H7 (cell line): Measurements from ENCODE around the gene ADK. TPM values are rescaled to one million over a fixed set of nuclear protein-coding genes. Genes with fewer than 3 reads are reported as not detected.

ENCODE experiments used
- DNase-seq: peaks from one replicate; pipeline ENCODE4 v3.0.0; 2012
- H3K27me3 ChIP-seq: 2 replicates; pipeline ENCODE4 v1.6.0; 2011; ENCODE audit warnings: mild to moderate bottlenecking, low read length; ENCODE audit not compliant: control insufficient read depth, insufficient read depth
- H3K36me3 ChIP-seq: replicated peaks from 2 replicates; pipeline ENCODE4 v1.5.1; 2011; ENCODE audit warnings: low read length; ENCODE audit not compliant: control insufficient read depth, insufficient read depth
- H3K4me3 ChIP-seq: 2 replicates; pipeline ENCODE4 v1.5.1; 2011; ENCODE audit warnings: low read depth, mild to moderate bottlenecking, control low read depth, low read length, moderate library complexity; ENCODE audit not compliant: insufficient read depth
- total RNA-seq: library from RNA; depleted of rRNA; stranded (reverse); fragments of >200 nt; shearing (Covaris generic); gene quantifications from 2 replicates; pipeline ENCODE4 v1.2.3, GENCODE V29; 2014; rRNA removed

Gene ADK
- total RNA-seq = 20.1 and 28.0 TPM in 2 replicates

- peak within 1 kb of the TSS; percentile 99 for H3K4me3 ChIP-seq
- H3K27me3 ChIP-seq = no peaks in the 10 kb centered on the region
- peak; percentile 96 for DNase-seq
- H3K36me3 ChIP-seq = no peaks in the 10 kb centered on the region; the same call in 1 of the 2 replicates
Measured at GRCh38 chr10:74150990-74151878, at the start of gene ADK. Gene ADK (plus strand): TSS chr10:74151221. CDS start chr10:74151279, 58 bp downstream.

DNA sequence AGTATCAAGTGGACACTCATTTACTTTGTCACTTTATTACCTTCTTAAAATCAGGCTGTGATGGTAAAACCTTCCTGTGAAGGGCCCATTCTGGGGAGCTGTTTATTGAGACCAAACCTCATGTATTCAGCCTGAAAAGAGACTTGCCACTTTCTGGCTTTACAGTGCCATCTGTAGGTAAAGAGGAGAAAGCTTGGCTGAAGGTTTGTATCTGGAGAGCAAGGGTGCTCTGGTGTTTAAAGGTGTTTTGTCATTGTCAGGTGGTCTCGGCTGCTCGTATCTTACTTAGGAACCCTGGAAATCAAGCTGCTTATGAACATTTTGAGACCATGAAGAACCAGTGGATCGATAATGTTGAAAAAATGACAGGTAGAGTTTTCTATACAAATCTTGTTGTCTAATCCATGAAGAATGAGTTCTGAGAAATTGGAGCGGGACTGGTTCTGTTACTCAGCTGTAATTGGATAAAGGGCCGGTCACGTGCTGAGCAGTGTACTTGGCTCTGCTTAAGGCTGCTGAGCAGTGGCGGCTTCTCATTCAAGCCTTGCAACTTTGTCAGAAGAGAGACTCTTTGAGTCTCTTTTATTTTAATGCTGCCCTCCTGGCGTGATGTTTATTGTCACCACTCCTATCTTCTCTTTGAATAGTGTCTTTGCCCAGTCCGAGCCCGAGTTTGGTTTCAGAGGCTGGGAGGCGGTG lies 47.3 kb upstream of the ADK start:
- peak; percentile 58 for DNase-seq
- H3K36me3 ChIP-seq = peaks cover 59% of the 10 kb centered on the region
- H3K27me3 ChIP-seq = no peaks in the 10 kb centered on the region
- no peak overlapping the region for H3K4me3 ChIP-seq

GRCh38 chr10:74104480-74104879 lies 46.5 kb upstream of the ADK start:
- Histone ChIP-seq H3K4me3 (no peak overlapping the region), H3K36me3 (peaks cover 59% of the 10 kb centered on the region), H3K27me3 (no peaks in the 10 kb centered on the region)
- DNase-seq = no peak

GRCh38 chr10:74104996-74105395 lies 46.0 kb upstream of the ADK start:
- no peak for DNase-seq
- no peaks in the 10 kb centered on the region for H3K27me3 ChIP-seq
- H3K4me3 ChIP-seq = no peak overlapping the region
- peaks cover 58% of the 10 kb centered on the region for H3K36me3 ChIP-seq

DNA sequence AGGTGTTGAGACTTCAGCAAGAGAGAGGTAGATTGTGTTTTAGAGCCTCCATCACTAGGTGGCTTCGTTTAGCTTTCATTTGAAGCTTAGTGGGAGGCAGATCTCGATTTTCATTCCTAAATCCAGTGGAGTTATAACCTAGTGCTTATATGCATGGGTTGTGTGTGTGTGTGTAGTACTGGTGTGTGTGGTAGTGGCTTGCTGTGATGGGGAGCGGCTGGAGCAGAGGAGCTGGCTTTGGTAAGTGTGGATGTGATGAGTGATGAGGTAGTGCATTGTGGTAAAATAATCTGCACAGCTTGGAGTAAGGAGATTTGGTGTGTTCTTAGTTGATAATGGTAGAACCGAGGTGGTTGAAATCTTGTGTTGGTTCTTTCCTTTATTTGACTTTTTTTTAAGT lies 43.6 kb upstream of the ADK start:
- DNase-seq = no peak
- Histone ChIP-seq H3K36me3 (peaks cover 70% of the 10 kb centered on the region), H3K27me3 (no peaks in the 10 kb centered on the region), H3K4me3 (no peak overlapping the region)

DNA sequence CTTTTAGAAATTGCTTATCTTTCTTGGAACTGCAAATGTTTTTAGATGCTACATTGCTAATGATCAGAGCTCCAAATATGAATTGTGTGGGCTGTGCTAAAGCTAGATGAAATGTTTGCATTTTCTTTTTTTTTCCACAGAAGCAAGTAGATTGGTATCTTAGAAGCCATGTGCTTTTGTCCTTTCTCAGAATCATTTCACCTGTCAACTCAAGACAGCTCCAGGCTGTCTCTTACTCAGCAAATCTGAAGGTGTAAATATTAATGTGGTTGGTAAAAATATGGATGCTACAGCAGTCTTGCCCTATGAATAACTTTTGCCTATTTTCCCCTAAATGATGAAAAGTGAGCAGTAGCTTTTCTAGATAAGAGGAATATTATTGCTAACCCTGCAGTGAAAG lies 41.6 kb upstream of the ADK start:
- H3K27me3 ChIP-seq = no peaks in the 10 kb centered on the region
- H3K4me3 ChIP-seq = no peak overlapping the region
- DNase-seq = no peak
- H3K36me3 ChIP-seq = peaks cover 79% of the 10 kb centered on the region

GRCh38 chr10:74110120-74110519 lies 40.9 kb upstream of the ADK start:
- Histone ChIP-seq H3K36me3 (peaks cover 79% of the 10 kb centered on the region), H3K27me3 (no peaks in the 10 kb centered on the region), H3K4me3 (no peak overlapping the region)
- no peak for DNase-seq

GRCh38 chr10:74111799-74112198 lies 39.2 kb upstream of the ADK start:
- Histone ChIP-seq H3K4me3 (no peak overlapping the region), H3K36me3 (peaks cover 76% of the 10 kb centered on the region), H3K27me3 (no peaks in the 10 kb centered on the region)
- DNase-seq = no peak

- H3K36me3 ChIP-seq = peaks cover 76% of the 10 kb centered on the region
- no peak for DNase-seq
- H3K27me3 ChIP-seq = no peaks in the 10 kb centered on the region
- H3K4me3 ChIP-seq = no peak overlapping the region
Measured at GRCh38 chr10:74113546-74113945, 37.5 kb upstream of the ADK start.

DNA sequence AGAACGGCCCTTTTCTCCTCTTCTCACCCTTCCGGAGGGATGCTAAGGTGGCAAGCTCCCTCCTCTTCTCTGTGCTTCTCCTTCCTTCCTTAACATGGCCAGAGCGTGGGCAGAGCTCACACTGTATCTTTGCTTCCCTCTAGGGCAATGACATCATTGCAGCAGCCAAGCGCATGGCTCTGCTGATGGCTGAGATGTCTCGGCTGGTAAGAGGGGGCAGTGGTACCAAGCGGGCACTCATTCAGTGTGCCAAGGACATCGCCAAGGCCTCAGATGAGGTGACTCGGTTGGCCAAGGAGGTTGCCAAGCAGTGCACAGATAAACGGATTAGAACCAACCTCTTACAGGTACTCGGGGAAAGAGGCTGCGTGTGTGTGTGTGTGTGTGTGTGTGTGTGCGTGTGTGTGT lies 37.0 kb upstream of the ADK start:
- H3K4me3 ChIP-seq = no peak overlapping the region
- H3K36me3 ChIP-seq = peaks cover 78% of the 10 kb centered on the region
- DNase-seq = no peak
- H3K27me3 ChIP-seq = no peaks in the 10 kb centered on the region

DNA sequence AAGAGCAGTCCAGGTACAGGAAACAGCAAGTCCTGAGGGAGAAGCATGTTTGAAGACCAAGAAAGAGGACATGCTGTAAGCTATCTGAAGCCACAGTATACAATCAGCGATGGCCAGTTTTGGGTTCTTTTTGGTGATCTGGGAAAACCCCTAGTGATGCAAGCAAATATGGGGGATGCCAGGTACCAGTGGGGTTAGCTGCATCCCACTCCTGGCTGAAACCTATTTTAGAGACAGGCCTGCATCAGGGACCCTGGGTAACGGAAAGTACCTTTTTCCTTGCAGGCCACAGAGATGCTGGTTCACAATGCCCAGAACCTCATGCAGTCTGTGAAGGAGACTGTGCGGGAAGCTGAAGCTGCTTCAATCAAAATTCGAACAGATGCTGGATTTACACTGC lies 33.3 kb upstream of the ADK start:
- Histone ChIP-seq H3K36me3 (peaks cover 51% of the 10 kb centered on the region), H3K27me3 (no peaks in the 10 kb centered on the region), H3K4me3 (no peak overlapping the region)
- DNase-seq = no peak

DNA sequence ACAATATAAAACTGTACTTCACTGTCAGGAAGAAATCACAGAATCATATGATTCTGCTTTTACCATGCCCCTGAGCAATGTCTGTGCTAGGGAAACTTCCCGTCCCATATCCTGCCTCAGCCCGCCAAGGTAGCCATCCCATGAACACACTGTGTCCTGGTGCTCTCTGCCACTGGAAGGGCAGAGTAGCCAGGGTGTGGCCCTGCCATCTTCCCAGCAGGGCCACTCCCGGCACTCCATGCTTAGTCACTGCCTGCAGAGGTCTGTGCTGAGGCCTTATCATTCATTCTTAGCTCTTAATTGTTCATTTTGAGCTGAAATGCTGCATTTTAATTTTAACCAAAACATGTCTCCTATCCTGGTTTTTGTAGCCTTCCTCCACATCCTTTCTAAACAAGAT lies 32.2 kb upstream of the ADK start:
- H3K36me3 ChIP-seq = peaks cover 42% of the 10 kb centered on the region
- DNase-seq = no peak

GRCh38 chr10:74120911-74121310 lies 30.1 kb upstream of the ADK start:
- no peak for DNase-seq
- no peak overlapping the region for H3K4me3 ChIP-seq
- peaks cover 29% of the 10 kb centered on the region for H3K36me3 ChIP-seq
- H3K27me3 ChIP-seq = no peaks in the 10 kb centered on the region

More for the DNA sequence above, 32.2 kb upstream of the ADK start:
- Histone ChIP-seq H3K4me3 (no peak overlapping the region), H3K27me3 (no peaks in the 10 kb centered on the region)

DNA sequence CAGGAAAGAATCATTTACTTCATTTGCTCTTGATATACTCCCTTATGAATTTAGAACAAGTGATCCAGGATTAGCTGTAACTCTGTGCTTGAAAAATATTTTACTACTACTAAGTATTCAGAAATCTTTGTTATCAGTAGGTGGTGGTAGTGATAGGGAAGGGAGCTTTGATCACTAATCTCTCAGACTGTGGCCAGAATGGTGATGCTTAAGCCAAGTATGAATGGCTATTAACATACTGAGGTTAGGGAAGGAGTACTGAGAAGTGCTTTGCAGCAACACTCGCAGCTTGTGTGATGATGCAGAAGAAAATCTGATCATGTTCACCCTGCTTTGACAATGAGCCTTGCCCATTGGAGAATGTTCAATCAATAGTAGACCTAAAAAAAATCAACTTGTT lies 29.7 kb upstream of the ADK start:
- peaks cover 29% of the 10 kb centered on the region for H3K36me3 ChIP-seq
- H3K27me3 ChIP-seq = no peaks in the 10 kb centered on the region
- no peak overlapping the region for H3K4me3 ChIP-seq
- no peak for DNase-seq

DNA sequence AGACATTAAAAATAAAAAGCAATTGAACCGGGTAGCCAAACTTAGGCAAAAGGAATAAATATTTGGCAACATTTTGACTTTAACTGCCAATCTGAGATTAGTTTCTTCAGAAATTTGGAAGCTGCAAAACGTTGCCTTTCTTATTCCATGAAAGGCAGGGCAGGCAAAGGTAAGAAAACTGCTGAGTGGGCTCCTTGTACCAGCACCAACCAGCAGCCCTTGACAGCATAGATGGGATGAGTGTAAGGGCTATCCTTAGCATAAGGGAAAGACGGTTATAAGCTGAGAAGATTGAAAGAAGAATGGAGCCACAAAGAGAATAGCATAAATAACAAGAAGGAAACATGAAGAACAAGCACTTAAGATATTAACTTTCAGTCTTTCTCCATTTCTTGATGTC lies 29.0 kb upstream of the ADK start:
- Histone ChIP-seq H3K36me3 (peaks cover 29% of the 10 kb centered on the region), H3K4me3 (no peak overlapping the region), H3K27me3 (no peaks in the 10 kb centered on the region)
- DNase-seq = no peak
